Hepatocyte (in vitro differentiated cells): Measurements from ENCODE around the gene TSFM.

ENCODE experiments used
- CTCF ChIP-seq: fragments of 200-600 bp; sonication (generic); IDR thresholded peaks from 2 replicates; pipeline ENCODE4 v1.5.1; 2016; ENCODE audit warnings: antibody characterized with exemption, mild to moderate bottlenecking; ENCODE audit not compliant: poor library complexity
- EZH2 ChIP-seq: fragments of 200-600 bp; sonication (generic); IDR thresholded peaks from 2 replicates; pipeline ENCODE4 v1.6.1; 2016; ENCODE audit warnings: antibody characterized with exemption, mild to moderate bottlenecking, borderline replicate concordance
- EZH2phosphoT487 ChIP-seq: fragments of 200-600 bp; sonication (generic); IDR thresholded peaks from one replicate; pipeline ENCODE4 v1.6.1; 2018; ENCODE audit warnings: antibody characterized with exemption, mild to moderate bottlenecking, low read depth, moderate library complexity; ENCODE audit not compliant: unreplicated experiment, severe bottlenecking

- TF ChIP-seq CTCF, result no peak
- no peak for TF ChIP-seq EZH2phosphoT487
- TF ChIP-seq EZH2, result no peak
These were observed 51.7 kb downstream of the TSFM start for GRCh38 chr12:57834086-57834876.
